Transverse colon (tissue), 4 donors: ENCODE results near the gene ZNF500.

Source experiments
- CTCF ChIP-seq, 5 experiments: fragments of 200-600 bp in 3 of 5; fragments of 450-650 bp in 2 of 5; sonication (generic) in 3 of 5; IDR thresholded peaks; 1 replicate in 2 of 5; 2 replicates in 3 of 5; pipeline ENCODE4 v1.5.1; 2016 to 2017; ENCODE audit warnings: antibody characterized with exemption in 5 of 5, inconsistent platforms in 3 of 5, mild to moderate bottlenecking in 2 of 5, moderate library complexity in 1 of 5
- EP300 ChIP-seq: sonication (generic); formaldehyde crosslinking; IDR thresholded peaks from one replicate; pipeline ENCODE4 v1.6.1; 2017; ENCODE audit warnings: antibody characterized with exemption, low read depth
- POLR2A ChIP-seq: fragments of 450-650 bp; IDR thresholded peaks from one replicate; pipeline ENCODE4 v1.6.1; 2016; ENCODE audit warnings: antibody characterized with exemption, mild to moderate bottlenecking, moderate library complexity
- POLR2AphosphoS5 ChIP-seq, 3 donors: sonication (generic); formaldehyde crosslinking; IDR thresholded peaks; one replicate each; pipeline ENCODE4 v1.6.1; 2016; ENCODE audit warnings: antibody characterized with exemption in 3 of 3

GRCh38 chr16:4733747-4734062, 33.3 kb downstream of the ZNF500 start:
- TF ChIP-seq CTCF (IDR thresholded peaks at IDR 0.05), result no peak
- no peak for TF ChIP-seq EP300
- TF ChIP-seq POLR2A, result no peak
- no peak for TF ChIP-seq POLR2AphosphoS5 (IDR thresholded peaks at IDR 0.05)
